ENCODE data around the gene TGFBI. TPM values are rescaled to one million over a fixed set of nuclear protein-coding genes. Genes with fewer than 3 reads are reported as not detected.

Gene TGFBI
- total and polyA plus RNA-seq, 12 donors, result 26.8 to 200 (median 104) TPM

DNA sequence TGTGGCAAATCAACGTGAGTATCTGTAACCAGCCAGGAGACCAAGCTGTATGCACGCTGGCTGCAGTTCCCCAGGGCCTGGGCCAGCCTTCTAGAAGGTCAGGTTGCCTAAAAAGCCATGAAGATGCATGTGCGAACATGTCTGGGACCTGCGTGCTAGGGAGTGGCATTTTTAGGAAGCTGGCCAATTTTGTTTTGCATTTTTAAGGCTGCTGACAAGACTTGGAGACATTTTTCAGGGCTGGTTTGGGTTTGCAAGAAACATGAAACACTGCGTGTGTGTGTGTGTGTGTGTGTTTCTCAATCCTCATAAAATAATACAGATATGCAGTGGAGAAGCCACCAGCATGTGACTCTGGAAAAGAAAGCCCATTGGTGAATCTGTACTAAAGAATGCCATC is 5.1 kb downstream of the TGFBI start:
- no peak overlapping the region for H3K27ac ChIP-seq
- TF ChIP-seq POLR2A (IDR thresholded peaks at IDR 0.05) (no peak), CTCF (IDR thresholded peaks at IDR 0.05) (no peak)
- no peak for DNase-seq
- H3K9me3 ChIP-seq (replicated peaks in 1 of 3), result no peaks in the 10 kb centered on the region
- 74 to 79% (median 76%) methylated on average over 5 of the region's 5 CpGs for WGBS, 4 donors
- no peaks in the 10 kb centered on the region for H3K36me3 ChIP-seq (replicated peaks in 1 of 2)
- H3K27me3 ChIP-seq, result no peaks in the 10 kb centered on the region
- H3K4me1 ChIP-seq (replicated peaks in 1 of 2), result peaks cover 0 to 5% of the 10 kb centered on the region in 2 donors
- intact Hi-C loops (cut with DNase I), result no loop called here
- H3K4me3 ChIP-seq, result no peak overlapping the region

- no peak for DNase-seq
- WGBS, 4 donors, result 64 to 76% (median 73%) methylated on average over 1 of the region's 1 CpG
- Histone ChIP-seq H3K27me3 (no peaks in the 10 kb centered on the region), H3K4me3 (no peak overlapping the region), H3K27ac (no peak overlapping the region), H3K4me1 (replicated peaks in 1 of 2) (no peaks in the 10 kb centered on the region), H3K9me3 (replicated peaks in 1 of 3) (no peaks in the 10 kb centered on the region), H3K36me3 (replicated peaks in 1 of 2) (no peaks in the 10 kb centered on the region)
- no peak for TF ChIP-seq POLR2A (IDR thresholded peaks at IDR 0.05)
- TF ChIP-seq CTCF (IDR thresholded peaks at IDR 0.05), result no peak
- intact Hi-C loops (cut with DNase I), result no loop called here
These were observed 5.7 kb downstream of the TGFBI start for GRCh38 chr5:136034492-136034891.

- intact Hi-C loops (cut with DNase I), result no loop called here
- WGBS, 4 donors, result 84 to 97% (median 89%) methylated on average over 3 of the region's 3 CpGs
- H3K4me1 ChIP-seq (replicated peaks in 1 of 2), result no peaks in the 10 kb centered on the region
These were observed 6.2 kb downstream of the TGFBI start for GRCh38 chr5:136034984-136035383.

GRCh38 chr5:136035837-136036236 is 7.0 kb downstream of the TGFBI start:
- H3K36me3 ChIP-seq (replicated peaks in 1 of 2), result no peaks in the 10 kb centered on the region
- no peak for DNase-seq
- peak overlapping the region in 1 of 5 donors; percentile 10 for H3K27ac ChIP-seq
- no peaks in the 10 kb centered on the region for H3K27me3 ChIP-seq
- H3K4me3 ChIP-seq, result no peak overlapping the region
- TF ChIP-seq POLR2A (IDR thresholded peaks at IDR 0.05) (no peak), CTCF (IDR thresholded peaks at IDR 0.05) (no peak)
- H3K9me3 ChIP-seq (replicated peaks in 1 of 3), result no peaks in the 10 kb centered on the region
- intact Hi-C loops (cut with DNase I), result no loop called here
- H3K4me1 ChIP-seq (replicated peaks in 1 of 2), result no peaks in the 10 kb centered on the region
- WGBS, 4 donors, result 76 to 89% (median 84%) methylated on average over 5 to 7 of the region's 7 CpGs

More at GRCh38 chr5:136034984-136035383, 6.2 kb downstream of the TGFBI start:
- no peak for TF ChIP-seq CTCF (IDR thresholded peaks at IDR 0.05)
- no peak for TF ChIP-seq POLR2A (IDR thresholded peaks at IDR 0.05)
- Histone ChIP-seq H3K27ac (no peak overlapping the region), H3K4me3 (no peak overlapping the region), H3K9me3 (replicated peaks in 1 of 3) (no peaks in the 10 kb centered on the region), H3K36me3 (replicated peaks in 1 of 2) (no peaks in the 10 kb centered on the region), H3K27me3 (no peaks in the 10 kb centered on the region)
- DNase-seq, result no peak

Data from adrenal gland (tissue), 12 donors.